HepG2 (cell line): ENCODE results near the gene IKZF3.

Experiments used
- ASH2L ChIP-seq: fragments of 300-600, 200-600 bp; sonication (generic); IDR thresholded peaks from 2 replicates; pipeline ENCODE4 v1.7.0; 2017; ENCODE audit warnings: low read depth, mild to moderate bottlenecking, moderate library complexity, mixed read lengths, low read length; ENCODE audit not compliant: insufficient read length
- CREM ChIP-seq, 2 experiments: sonication (generic) in 1 of 2; formaldehyde crosslinking in 1 of 2; IDR thresholded peaks; 2 replicates each; pipeline versions ENCODE4 v1.4.0 to v1.6.1; 2016 to 2020; ENCODE audit warnings: antibody characterized with exemption in 1 of 2, mild to moderate bottlenecking in 1 of 2, missing genetic modification reagents in 1 of 2
- CTCF ChIP-seq: sonication (generic); formaldehyde crosslinking; IDR thresholded peaks from 2 replicates; pipeline ENCODE4 v1.5.0; 2020; ENCODE audit warnings: mild to moderate bottlenecking, missing genetic modification reagents, moderate library complexity
- DBP ChIP-seq: sonication (generic); formaldehyde crosslinking; IDR thresholded peaks from 2 replicates; pipeline ENCODE4 v1.4.0; 2020; ENCODE audit warnings: missing genetic modification reagents; ENCODE audit errors: not compliant biosample characterization
- GABPA ChIP-seq, 2 experiments: IDR thresholded peaks; 2 replicates each; pipeline ENCODE4 v1.6.1; 2011 to 2016; ENCODE audit warnings: low read depth in 2 of 2, low read length in 1 of 2, missing biosample characterization in 1 of 2, missing genetic modification characterization in 1 of 2
- MED1 ChIP-seq: sonication (generic); formaldehyde crosslinking; IDR thresholded peaks from 2 replicates; pipeline ENCODE4 v1.4.0; 2020; ENCODE audit warnings: missing genetic modification reagents
- MLLT10 ChIP-seq: sonication (generic); formaldehyde crosslinking; IDR thresholded peaks from 2 replicates; pipeline ENCODE4 v1.4.0; 2020; ENCODE audit warnings: missing genetic modification reagents
- NR1H2 ChIP-seq: sonication (generic); formaldehyde crosslinking; IDR thresholded peaks from 2 replicates; pipeline ENCODE4 v1.8.1; 2022; ENCODE audit warnings: low read depth, missing genetic modification reagents, borderline replicate concordance
- POLR2A ChIP-seq, 2 experiments: IDR thresholded peaks; 2 replicates each; pipeline ENCODE4 v1.6.1; 2011; ENCODE audit warnings: low read depth in 2 of 2, low read length in 2 of 2, mild to moderate bottlenecking in 1 of 2, moderate library complexity in 1 of 2; ENCODE audit not compliant: insufficient read depth in 1 of 2
- TAF1 ChIP-seq: sonication (generic); formaldehyde crosslinking; IDR thresholded peaks from 2 replicates; pipeline ENCODE4 v1.4.0; 2020; ENCODE audit warnings: missing genetic modification reagents
- ZFX ChIP-seq: sonication (generic); formaldehyde crosslinking; IDR thresholded peaks from 2 replicates; pipeline ENCODE4 v1.4.0; 2020; ENCODE audit warnings: mild to moderate bottlenecking, low read depth, missing genetic modification reagents, moderate library complexity
- ZNF274 ChIP-seq: sonication (generic); formaldehyde crosslinking; IDR thresholded peaks from 2 replicates; pipeline ENCODE4 v1.5.1; 2020; ENCODE audit warnings: mild to moderate bottlenecking, missing genetic modification reagents
- ZSCAN30 ChIP-seq: sonication (generic); formaldehyde crosslinking; IDR thresholded peaks from 2 replicates; pipeline ENCODE4 v1.5.0; 2020; ENCODE audit warnings: mild to moderate bottlenecking, missing genetic modification reagents

GRCh38 chr17:39787041-39787440, 77.1 kb downstream of the IKZF3 start:
- TF ChIP-seq MLLT10 (CRISPR knock-in tag): no peak
- TF ChIP-seq CREM (IDR thresholded peaks at IDR 0.05): no peak
- TF ChIP-seq CREM (CRISPR knock-in tag; IDR thresholded peaks at IDR 0.05): no peak
- TF ChIP-seq ZNF274: no peak
- no peak for TF ChIP-seq ZSCAN30 (CRISPR knock-in tag)
- TF ChIP-seq POLR2A (IDR thresholded peaks at IDR 0.05; ENCODE audit: insufficient read depth in 1 of 2, low read depth in 2 of 2, low read length in 2 of 2): no peak
- no peak for TF ChIP-seq DBP (CRISPR knock-in tag)
- no peak for TF ChIP-seq MED1
- TF ChIP-seq ASH2L: no peak
- TF ChIP-seq CTCF (CRISPR knock-in tag): no peak
- TF ChIP-seq NR1H2 (CRISPR knock-in tag): no peak
- no peak for TF ChIP-seq TAF1 (CRISPR knock-in tag)
- no peak for TF ChIP-seq ZFX (CRISPR knock-in tag)
- TF ChIP-seq GABPA (IDR thresholded peaks at IDR 0.05; ENCODE audit: low read depth, low read length): no peak
- no peak for TF ChIP-seq GABPA (CRISPR knock-in tag; IDR thresholded peaks at IDR 0.05; ENCODE audit: low read depth)
